Keratinocyte (primary cell): ENCODE results near the gene MAP4. TPM values are rescaled to one million over a fixed set of nuclear protein-coding genes. Genes with fewer than 3 reads are reported as not detected.

Source experiments
- DNase-seq: peaks from one replicate; pipeline ENCODE4 v3.0.0-alpha.2; 2011; ENCODE audit warnings: low read depth, missing footprints, low spot score
- FAIRE-seq: peaks from 2 replicates; lab custom pipeline; 2011; peaks lifted over from hg19 to GRCh38; lab: Jason Lieb, UNC
- H2AFZ ChIP-seq: 2 replicates; pipeline ENCODE4 v1.6.0; 2012; ENCODE audit warnings: low read length, control low read depth, inconsistent platforms; ENCODE audit not compliant: control insufficient read depth
- H3K27ac ChIP-seq: 2 replicates; pipeline ENCODE4 v1.5.1; 2011; ENCODE audit warnings: low read length; ENCODE audit not compliant: control insufficient read depth, insufficient read depth
- H3K27me3 ChIP-seq: 3 replicates; pipeline ENCODE4 v1.6.0; 2011; ENCODE audit warnings: low read length; ENCODE audit not compliant: control insufficient read depth, insufficient read depth; ENCODE audit errors: extremely low read depth
- H3K36me3 ChIP-seq, 2 experiments: 2 replicates in 1 of 2; 3 replicates in 1 of 2; pipeline ENCODE4 v1.5.1; 2011; ENCODE audit warnings: low read length in 2 of 2, mild to moderate bottlenecking in 1 of 2; ENCODE audit not compliant: control insufficient read depth in 2 of 2, insufficient read depth in 2 of 2; ENCODE audit errors: extremely low read depth in 1 of 2
- H3K4me1 ChIP-seq: 3 replicates; pipeline ENCODE4 v1.5.1; 2011; ENCODE audit warnings: low read length; ENCODE audit not compliant: control insufficient read depth, insufficient read depth; ENCODE audit errors: extremely low read depth
- H3K4me2 ChIP-seq: 3 replicates; pipeline ENCODE4 v1.6.0; 2011; ENCODE audit warnings: low read depth, low read length; ENCODE audit not compliant: control insufficient read depth, insufficient read depth; ENCODE audit errors: extremely low read depth
- H3K4me3 ChIP-seq, 3 experiments: fragments of 200-600 bp in 1 of 3; sonication (generic) in 1 of 3; 2 replicates in 2 of 3; 3 replicates in 1 of 3; pipeline ENCODE4 v1.5.1; 2011 to 2016; ENCODE audit warnings: low read length in 3 of 3, mild to moderate bottlenecking in 3 of 3, control low read depth in 2 of 3, inconsistent platforms in 1 of 3, low read depth in 1 of 3, mixed read lengths in 1 of 3, mixed run types in 1 of 3, moderate library complexity in 1 of 3; ENCODE audit not compliant: control insufficient read depth in 2 of 3, insufficient read depth in 2 of 3; ENCODE audit errors: extremely low read depth in 1 of 3
- H3K79me2 ChIP-seq: 2 replicates; pipeline ENCODE4 v1.6.0; 2012; ENCODE audit warnings: low read length; ENCODE audit not compliant: control insufficient read depth, insufficient read depth
- H3K9ac ChIP-seq: 3 replicates; pipeline ENCODE4 v1.6.0; 2011; ENCODE audit warnings: low read length; ENCODE audit not compliant: control insufficient read depth, insufficient read depth; ENCODE audit errors: extremely low read depth
- H3K9me1 ChIP-seq: 3 replicates; pipeline ENCODE4 v1.6.0; 2011; ENCODE audit warnings: low read length; ENCODE audit not compliant: control insufficient read depth, insufficient read depth; ENCODE audit errors: extremely low read depth
- H3K9me3 ChIP-seq: 2 replicates; pipeline ENCODE4 v1.5.1; 2012; ENCODE audit warnings: low read depth, low read length; ENCODE audit not compliant: control insufficient read depth
- H4K20me1 ChIP-seq: 3 replicates; pipeline ENCODE4 v1.6.0; 2011; ENCODE audit warnings: low read length; ENCODE audit not compliant: control insufficient read depth, insufficient read depth; ENCODE audit errors: extremely low read depth
- EZH2 ChIP-seq: IDR thresholded peaks from one replicate; pipeline ENCODE4 v1.6.1; 2012; ENCODE audit warnings: inconsistent platforms, mild to moderate bottlenecking, low read length, moderate library complexity
- dilution Hi-C: fragments of 300-500 bp; cut with MboI; formaldehyde crosslinking; loops from one replicate; pipeline ENCODE4 v1.7.0; 2020; ENCODE audit warnings: low sequenced_read_pairs; ENCODE audit not compliant: extremely low pct_ligation_motif_present
- polyA plus RNA-seq, 5 experiments: library from polyadenylated mRNA; depleted of rRNA in 3 of 5; stranded (reverse) in 3 of 5; stranded (forward) in 1 of 5; unstranded in 1 of 5; fragments of >200 nt; gene quantifications; 1 replicate in 1 of 5; 2 replicates in 3 of 5; 3 replicates in 1 of 5; pipeline versions ENCODE4 v1.2.1 to v1.2.3, GENCODE V29; 2011 to 2012; ENCODE audit warnings: missing spikeins in 2 of 5, low read depth in 1 of 5, low replicate concordance in 1 of 5
- TF ChIP-seq, protein P1 (sequence below), 3 experiments: IDR thresholded peaks in 1 of 3; conservative IDR thresholded peaks in 1 of 3; optimal IDR thresholded peaks in 1 of 3; 2 replicates in 2 of 3; 3 replicates in 1 of 3; pipeline versions ENCODE3 to v1.5.1; 2011; ENCODE audit warnings: low read length in 3 of 3, mild to moderate bottlenecking in 3 of 3, moderate library complexity in 2 of 3, control low read depth in 1 of 3, inconsistent platforms in 1 of 3; ENCODE audit not compliant: insufficient read depth in 2 of 3; ENCODE audit errors: extremely low read depth in 1 of 3

The MAP4 gene
- polyA plus RNA-seq, 1 donor (not counting 4 experiments of a cell fraction or from before 2014, with no cell fraction given): 110 TPM

DNA sequence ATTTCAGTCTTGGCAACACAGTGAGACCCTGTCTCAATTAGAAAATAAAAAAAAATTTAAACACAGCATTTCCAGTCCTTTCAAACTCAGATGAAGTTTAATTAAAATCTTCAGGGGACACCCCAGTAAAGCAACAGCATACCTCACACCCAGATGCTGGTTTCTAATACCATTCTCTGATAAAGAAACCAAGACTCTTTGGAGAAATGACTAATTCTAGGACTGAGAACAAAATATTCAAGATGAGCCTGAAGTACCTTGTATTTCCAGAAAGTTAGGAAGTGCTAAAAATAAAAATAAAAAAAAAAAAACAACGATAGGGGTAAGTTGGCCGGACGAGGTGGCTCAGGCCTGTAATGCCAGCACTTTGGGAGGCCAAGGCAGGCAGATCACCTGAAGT lies 14.0 kb upstream of the MAP4 start:
- Histone ChIP-seq H3K4me3 (no peak overlapping the region), H3K27ac (no peak overlapping the region), H2AFZ (no peak overlapping the region), H3K36me3 (peaks cover 0 to 1% of the 10 kb centered on the region in 2 experiments), H3K27me3 (no peaks in the 10 kb centered on the region), H3K4me2 (no peak overlapping the region), H4K20me1 (peaks cover 56% of the 10 kb centered on the region), H3K9ac (no peak overlapping the region), H3K9me3 (no peaks in the 10 kb centered on the region), H3K9me1 (peaks cover 5% of the 10 kb centered on the region), H3K79me2 (peaks cover 76% of the 10 kb centered on the region), H3K4me1 (peaks cover 25% of the 10 kb centered on the region)
- dilution Hi-C loops: no loop called here
- no peak for DNase-seq
- TF ChIP-seq, protein P1, sequence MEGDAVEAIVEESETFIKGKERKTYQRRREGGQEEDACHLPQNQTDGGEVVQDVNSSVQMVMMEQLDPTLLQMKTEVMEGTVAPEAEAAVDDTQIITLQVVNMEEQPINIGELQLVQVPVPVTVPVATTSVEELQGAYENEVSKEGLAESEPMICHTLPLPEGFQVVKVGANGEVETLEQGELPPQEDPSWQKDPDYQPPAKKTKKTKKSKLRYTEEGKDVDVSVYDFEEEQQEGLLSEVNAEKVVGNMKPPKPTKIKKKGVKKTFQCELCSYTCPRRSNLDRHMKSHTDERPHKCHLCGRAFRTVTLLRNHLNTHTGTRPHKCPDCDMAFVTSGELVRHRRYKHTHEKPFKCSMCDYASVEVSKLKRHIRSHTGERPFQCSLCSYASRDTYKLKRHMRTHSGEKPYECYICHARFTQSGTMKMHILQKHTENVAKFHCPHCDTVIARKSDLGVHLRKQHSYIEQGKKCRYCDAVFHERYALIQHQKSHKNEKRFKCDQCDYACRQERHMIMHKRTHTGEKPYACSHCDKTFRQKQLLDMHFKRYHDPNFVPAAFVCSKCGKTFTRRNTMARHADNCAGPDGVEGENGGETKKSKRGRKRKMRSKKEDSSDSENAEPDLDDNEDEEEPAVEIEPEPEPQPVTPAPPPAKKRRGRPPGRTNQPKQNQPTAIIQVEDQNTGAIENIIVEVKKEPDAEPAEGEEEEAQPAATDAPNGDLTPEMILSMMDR (optimal IDR thresholded peaks at IDR 0.05 in 1 of 3, IDR thresholded peaks at IDR 0.05 in 1 of 3, conservative IDR thresholded peaks at IDR 0.05 in 1 of 3; ENCODE audit: extremely low read depth in 1 of 3, insufficient read depth in 2 of 3, low read length in 3 of 3): no peak
- no peak for TF ChIP-seq EZH2
- no peak for FAIRE-seq

GRCh38 chr3:48026951-48027908 lies 11.0 kb upstream of the MAP4 start:
- Histone ChIP-seq H3K9ac (no peak overlapping the region), H3K9me3 (no peaks in the 10 kb centered on the region), H4K20me1 (peaks cover 39% of the 10 kb centered on the region), H3K4me1 (peaks cover 12% of the 10 kb centered on the region), H3K9me1 (peaks cover 5% of the 10 kb centered on the region), H3K27me3 (no peaks in the 10 kb centered on the region), H2AFZ (no peak overlapping the region), H3K4me2 (peak overlapping the region; percentile 81), H3K36me3 (peaks cover 0 to 1% of the 10 kb centered on the region in 2 experiments), H3K79me2 (peaks cover 94% of the 10 kb centered on the region), H3K27ac (peak overlapping the region; percentile 34), H3K4me3 (peak overlapping the region in 2 of 3 experiments; percentile 13 to 45)
- DNase-seq (no peak), FAIRE-seq (peak; percentile 71)
- dilution Hi-C loops: no loop called here
- TF ChIP-seq, protein P1 (optimal IDR thresholded peaks at IDR 0.05 in 1 of 3, IDR thresholded peaks at IDR 0.05 in 1 of 3, conservative IDR thresholded peaks at IDR 0.05 in 1 of 3; ENCODE audit: extremely low read depth in 1 of 3, insufficient read depth in 2 of 3, low read length in 3 of 3): no peak
- no peak for TF ChIP-seq EZH2
